ENCODE measurements around the gene RAB2B.

DNA sequence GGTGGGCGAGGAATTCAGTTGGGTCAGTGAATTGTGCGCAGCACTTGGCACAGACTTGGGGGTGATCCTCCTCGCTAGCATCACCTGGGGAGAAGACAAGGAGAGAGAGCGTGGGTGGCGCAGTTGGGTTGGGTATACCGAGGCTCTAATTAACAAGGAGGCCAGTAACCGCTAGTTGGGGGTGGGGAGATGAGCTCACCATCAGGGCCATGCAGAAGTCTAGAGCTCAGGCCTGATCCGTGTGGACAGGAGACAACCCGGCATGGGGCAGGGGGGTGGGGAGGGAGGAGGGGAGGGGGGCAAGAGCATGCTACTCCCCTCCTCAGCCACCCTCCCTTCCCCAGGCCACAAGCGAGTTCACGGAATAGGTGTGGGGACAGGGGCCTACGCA is 48.8 kb upstream of the RAB2B start:
- TF ChIP-seq, protein P1, sequence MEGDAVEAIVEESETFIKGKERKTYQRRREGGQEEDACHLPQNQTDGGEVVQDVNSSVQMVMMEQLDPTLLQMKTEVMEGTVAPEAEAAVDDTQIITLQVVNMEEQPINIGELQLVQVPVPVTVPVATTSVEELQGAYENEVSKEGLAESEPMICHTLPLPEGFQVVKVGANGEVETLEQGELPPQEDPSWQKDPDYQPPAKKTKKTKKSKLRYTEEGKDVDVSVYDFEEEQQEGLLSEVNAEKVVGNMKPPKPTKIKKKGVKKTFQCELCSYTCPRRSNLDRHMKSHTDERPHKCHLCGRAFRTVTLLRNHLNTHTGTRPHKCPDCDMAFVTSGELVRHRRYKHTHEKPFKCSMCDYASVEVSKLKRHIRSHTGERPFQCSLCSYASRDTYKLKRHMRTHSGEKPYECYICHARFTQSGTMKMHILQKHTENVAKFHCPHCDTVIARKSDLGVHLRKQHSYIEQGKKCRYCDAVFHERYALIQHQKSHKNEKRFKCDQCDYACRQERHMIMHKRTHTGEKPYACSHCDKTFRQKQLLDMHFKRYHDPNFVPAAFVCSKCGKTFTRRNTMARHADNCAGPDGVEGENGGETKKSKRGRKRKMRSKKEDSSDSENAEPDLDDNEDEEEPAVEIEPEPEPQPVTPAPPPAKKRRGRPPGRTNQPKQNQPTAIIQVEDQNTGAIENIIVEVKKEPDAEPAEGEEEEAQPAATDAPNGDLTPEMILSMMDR (IDR thresholded peaks at IDR 0.05; ENCODE audit: borderline replicate concordance, extremely low read depth, low read length, poor library complexity, severe bottlenecking) = no peak
- TF ChIP-seq EZH2 (IDR thresholded peaks at IDR 0.05; ENCODE audit: borderline replicate concordance, low read depth, low read length, severe bottlenecking) = no peak
